ENCODE measurements around the gene SYDE1. TPM values are rescaled to one million over a fixed set of nuclear protein-coding genes. Genes with fewer than 3 reads are reported as not detected.
"Not testable (repeated sequence)": the region's sequence is repeated elsewhere in the genome, so short reads cannot be mapped to it uniquely, and the experiment has no call there.

The SYDE1 gene
- total and polyA plus RNA-seq, 2 donors (not counting 1 experiment from before 2014, with no cell fraction given), result not detected

DNA sequence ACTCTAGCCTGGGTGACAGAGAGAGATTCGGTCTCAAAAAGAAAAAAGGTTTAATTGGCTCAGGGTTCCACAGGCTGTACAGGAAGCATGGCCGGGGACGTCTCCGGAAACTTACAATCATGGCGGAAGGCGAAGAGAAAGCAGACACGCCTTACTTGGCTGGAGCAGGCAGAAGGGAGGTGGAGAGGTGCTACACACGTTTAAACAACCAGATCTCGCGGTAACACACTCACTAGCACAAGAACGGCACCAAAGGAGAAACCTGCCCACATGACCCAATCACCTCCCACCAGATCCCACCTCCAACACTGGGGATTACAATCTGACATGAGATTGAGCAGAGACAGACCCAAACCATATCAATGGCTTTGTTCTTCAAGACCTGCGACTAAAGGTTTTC, 45.2 kb upstream of the SYDE1 start:
- Mint-ChIP-seq H3K4me3 (no peak overlapping the region), H3K27ac (no peak overlapping the region), H3K4me1 (no peaks in the 10 kb centered on the region), H3K27me3 (peaks cover 53% of the 10 kb centered on the region), H3K9me3 (ENCODE audit: insufficient read depth) (peaks cover 4% of the 10 kb centered on the region)
- POLR2A ChIA-PET, result no interaction called here
- Histone ChIP-seq H2AFZ (ENCODE audit: insufficient read depth, low read depth, low read length, poor library complexity, severe bottlenecking) (no peak overlapping the region), H3K27me3 (replicated peaks in 1 of 4; ENCODE audit: control extremely low read depth in 1 of 4, control insufficient read depth in 3 of 4, insufficient read depth in 4 of 4, low read length in 3 of 4) (peaks cover 0 to 7% (median 1%) of the 10 kb centered on the region in 4 experiments), H3K9ac (ENCODE audit: low read length) (no peak overlapping the region), H3K4me3 (ENCODE audit: control extremely low read depth in 1 of 5, extremely low read depth in 1 of 5, insufficient read depth in 1 of 5, low read depth in 2 of 5, low read length in 4 of 5) (no peak overlapping the region), H3K4me1 (ENCODE audit: control insufficient read depth in 2 of 2, insufficient read depth in 2 of 2, low read length in 2 of 2) (no peaks in the 10 kb centered on the region), H3K79me2 (ENCODE audit: control insufficient read depth, insufficient read depth, low read length) (no peaks in the 10 kb centered on the region), H3K27ac (ENCODE audit: low read length in 2 of 2) (no peak overlapping the region), H3K4me2 (replicated peaks; ENCODE audit: low read depth, low read length, poor library complexity, severe bottlenecking) (no peak overlapping the region), H3K9me3 (ENCODE audit: control extremely low read depth in 1 of 3, control insufficient read depth in 2 of 3, insufficient read depth in 1 of 3, low read length in 2 of 3) (no peaks in the 10 kb centered on the region), H4K20me1 (ENCODE audit: control insufficient read depth, insufficient read depth, low read length, poor library complexity, severe bottlenecking) (no peaks in the 10 kb centered on the region), H3K36me3 (replicated peaks in 1 of 2; ENCODE audit: control extremely low read depth in 1 of 2, control insufficient read depth in 1 of 2, extremely low read depth in 1 of 2, insufficient read depth in 2 of 2, low read length in 1 of 2) (no peaks in the 10 kb centered on the region)
- intact Hi-C loops (cut with micrococcal nuclease), result no loop called here
- TF ChIP-seq EZH2 (IDR thresholded peaks at IDR 0.05; ENCODE audit: borderline replicate concordance, insufficient read depth, low read depth, low read length, poor library complexity, severe bottlenecking), result no peak
- TF ChIP-seq, protein P1, sequence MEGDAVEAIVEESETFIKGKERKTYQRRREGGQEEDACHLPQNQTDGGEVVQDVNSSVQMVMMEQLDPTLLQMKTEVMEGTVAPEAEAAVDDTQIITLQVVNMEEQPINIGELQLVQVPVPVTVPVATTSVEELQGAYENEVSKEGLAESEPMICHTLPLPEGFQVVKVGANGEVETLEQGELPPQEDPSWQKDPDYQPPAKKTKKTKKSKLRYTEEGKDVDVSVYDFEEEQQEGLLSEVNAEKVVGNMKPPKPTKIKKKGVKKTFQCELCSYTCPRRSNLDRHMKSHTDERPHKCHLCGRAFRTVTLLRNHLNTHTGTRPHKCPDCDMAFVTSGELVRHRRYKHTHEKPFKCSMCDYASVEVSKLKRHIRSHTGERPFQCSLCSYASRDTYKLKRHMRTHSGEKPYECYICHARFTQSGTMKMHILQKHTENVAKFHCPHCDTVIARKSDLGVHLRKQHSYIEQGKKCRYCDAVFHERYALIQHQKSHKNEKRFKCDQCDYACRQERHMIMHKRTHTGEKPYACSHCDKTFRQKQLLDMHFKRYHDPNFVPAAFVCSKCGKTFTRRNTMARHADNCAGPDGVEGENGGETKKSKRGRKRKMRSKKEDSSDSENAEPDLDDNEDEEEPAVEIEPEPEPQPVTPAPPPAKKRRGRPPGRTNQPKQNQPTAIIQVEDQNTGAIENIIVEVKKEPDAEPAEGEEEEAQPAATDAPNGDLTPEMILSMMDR (IDR thresholded peaks at IDR 0.05), result no peak
- 86% methylated on average over 11 of the region's 12 CpGs for WGBS (ENCODE audit: insufficient coverage)
- CTCF ChIA-PET, result no interaction called here
- no peak for ATAC-seq (ENCODE audit: low read depth)
- no peak for DNase-seq

DNA sequence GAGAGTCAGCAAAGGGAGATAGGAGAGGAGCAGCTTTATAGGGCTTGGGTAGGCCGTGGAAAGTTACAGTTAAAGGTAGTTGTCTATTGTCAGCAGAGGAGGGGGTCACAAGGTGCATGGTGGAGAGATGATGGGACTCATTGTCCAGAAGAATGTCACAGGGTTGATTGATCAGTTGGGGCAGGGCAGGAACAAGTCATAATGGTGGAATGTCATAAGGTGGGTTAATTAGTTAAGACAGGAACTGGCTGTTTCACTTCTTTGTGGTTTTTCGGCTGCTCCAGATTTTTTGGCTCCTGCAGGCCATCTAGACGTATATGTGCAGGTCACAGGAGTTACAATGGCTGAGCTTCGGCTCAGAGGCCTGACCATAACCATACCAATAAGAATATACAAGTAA, 36.8 kb upstream of the SYDE1 start:
- WGBS (ENCODE audit: insufficient coverage), result 87% methylated on average over 4 of the region's 4 CpGs
- peaks cover 24% of the 10 kb centered on the region for H3K27me3 Mint-ChIP-seq
- H3K9ac ChIP-seq (ENCODE audit: low read length); H3K4me3 Mint-ChIP-seq; intact Hi-C loops (cut with micrococcal nuclease); H3K27ac ChIP-seq (ENCODE audit: low read length in 2 of 2); ATAC-seq (ENCODE audit: low read depth); H3K36me3 ChIP-seq (replicated peaks in 1 of 2; ENCODE audit: control extremely low read depth in 1 of 2, control insufficient read depth in 1 of 2, extremely low read depth in 1 of 2, insufficient read depth in 2 of 2, low read length in 1 of 2); H3K27me3 ChIP-seq (replicated peaks in 1 of 4; ENCODE audit: control extremely low read depth in 1 of 4, control insufficient read depth in 3 of 4, insufficient read depth in 4 of 4, low read length in 3 of 4); H2AFZ ChIP-seq (ENCODE audit: insufficient read depth, low read depth, low read length, poor library complexity, severe bottlenecking); H4K20me1 ChIP-seq (ENCODE audit: control insufficient read depth, insufficient read depth, low read length, poor library complexity, severe bottlenecking); POLR2A ChIA-PET; H3K27ac Mint-ChIP-seq; DNase-seq; CTCF ChIA-PET; H3K9me3 Mint-ChIP-seq (ENCODE audit: insufficient read depth); H3K4me3 ChIP-seq (ENCODE audit: control extremely low read depth in 1 of 5, extremely low read depth in 1 of 5, insufficient read depth in 1 of 5, low read depth in 2 of 5, low read length in 4 of 5); H3K4me2 ChIP-seq (replicated peaks; ENCODE audit: low read depth, low read length, poor library complexity, severe bottlenecking); H3K79me2 ChIP-seq (ENCODE audit: control insufficient read depth, insufficient read depth, low read length); H3K4me1 ChIP-seq (ENCODE audit: control insufficient read depth in 2 of 2, insufficient read depth in 2 of 2, low read length in 2 of 2); H3K9me3 ChIP-seq (ENCODE audit: control extremely low read depth in 1 of 3, control insufficient read depth in 2 of 3, insufficient read depth in 1 of 3, low read length in 2 of 3); H3K4me1 Mint-ChIP-seq: not testable (repeated sequence)

All from B cell (primary cell).